GM18868 (cell line): ENCODE measurements around the gene UGT1A9.
"Not testable (repeated sequence)": the region's sequence is repeated elsewhere in the genome, so short reads cannot be mapped to it uniquely, and the experiment has no call there.

ENCODE experiments used
- ATAC-seq: cut with Tn5 transposase; IDR thresholded peaks from one replicate; pipeline ENCODE4 v1.9.1; 2021; ENCODE audit warnings: mild to moderate bottlenecking, moderate library complexity; ENCODE audit not compliant: unreplicated experiment

Gene UGT1A9

GRCh38 chr2:233671290-233672161 is at the start of gene UGT1A9:
UGT1A9 (plus strand) TSS chr2:233671898; CDS start chr2:233671935, 37 bp downstream.
- ATAC-seq, result no peak

- no peak for ATAC-seq
Observed at GRCh38 chr2:233627331-233628025, 44.2 kb upstream of the UGT1A9 start.

GRCh38 chr2:233636306-233636705 is 35.4 kb upstream of the UGT1A9 start, which contains the start of gene UGT1A10:
UGT1A10 (plus strand) TSS chr2:233636448; CDS start chr2:233636523, 75 bp downstream.
- not testable (repeated sequence) for ATAC-seq

- no peak for ATAC-seq
Observed at GRCh38 chr2:233638836-233639235, 32.9 kb upstream of the UGT1A9 start.

GRCh38 chr2:233639860-233640259 is 31.8 kb upstream of the UGT1A9 start:
- no peak for ATAC-seq

- ATAC-seq, result no peak
Observed at GRCh38 chr2:233643128-233643527, 28.6 kb upstream of the UGT1A9 start.

- not testable (repeated sequence) for ATAC-seq
Observed at GRCh38 chr2:233646033-233646432, 25.7 kb upstream of the UGT1A9 start.

- no peak for ATAC-seq
Observed at GRCh38 chr2:233650981-233651380, 20.7 kb upstream of the UGT1A9 start.

- ATAC-seq, result no peak
Observed at GRCh38 chr2:233651430-233651829, 20.3 kb upstream of the UGT1A9 start.

GRCh38 chr2:233654501-233654900 is 17.2 kb upstream of the UGT1A9 start:
- no peak for ATAC-seq

GRCh38 chr2:233655043-233655442 is 16.7 kb upstream of the UGT1A9 start:
- ATAC-seq, result no peak

- not testable (repeated sequence) for ATAC-seq
Observed at GRCh38 chr2:233655943-233656342, 15.8 kb upstream of the UGT1A9 start.

GRCh38 chr2:233656443-233656842 is 15.3 kb upstream of the UGT1A9 start:
- ATAC-seq, result no peak

GRCh38 chr2:233658610-233659009 is 13.1 kb upstream of the UGT1A9 start:
- ATAC-seq, result no peak

GRCh38 chr2:233663911-233664310 is 7.8 kb upstream of the UGT1A9 start:
- no peak for ATAC-seq

GRCh38 chr2:233668605-233669260 is 3.0 kb upstream of the UGT1A9 start:
- no peak for ATAC-seq

GRCh38 chr2:233672886-233673285 is 1.2 kb downstream of the UGT1A9 start:
- ATAC-seq, result no peak

- no peak for ATAC-seq
Observed at GRCh38 chr2:233673896-233674295, 2.2 kb downstream of the UGT1A9 start.

GRCh38 chr2:233674314-233674713 is 2.6 kb downstream of the UGT1A9 start:
- no peak for ATAC-seq

GRCh38 chr2:233674995-233675394 is 3.3 kb downstream of the UGT1A9 start:
- no peak for ATAC-seq

GRCh38 chr2:233676046-233676445 is 4.3 kb downstream of the UGT1A9 start:
- no peak for ATAC-seq
